Mucosa of descending colon (tissue), 3 donors: ENCODE results near the gene CTNNA3. TPM values are rescaled to one million over a fixed set of nuclear protein-coding genes. Genes with fewer than 3 reads are reported as not detected.

Source experiments
- ATAC-seq: fragments of 200-7000 bp; cut with Tn5 transposase; one replicate; pipeline ENCODE4 v1.9.1; 2020; ENCODE audit warnings: mild to moderate bottlenecking, moderate library complexity
- DNase-seq, 3 donors: peaks; one replicate each; pipeline ENCODE4 v3.0.0-alpha.2; 2020
- H3K36me3 ChIP-seq: fragments of 200-600 bp; one replicate; pipeline ENCODE4 v1.8.0; 2021; ENCODE audit warnings: low read depth, mild to moderate bottlenecking
- H3K4me1 ChIP-seq: fragments of 200-600 bp; one replicate; pipeline ENCODE4 v1.8.0; 2021; ENCODE audit warnings: low read depth, mild to moderate bottlenecking
- H3K4me3 ChIP-seq: fragments of 200-600 bp; one replicate; pipeline ENCODE4 v1.8.0; 2021; ENCODE audit warnings: mild to moderate bottlenecking
- H3K9me3 ChIP-seq: fragments of 200-600 bp; one replicate; pipeline ENCODE4 v1.8.0; 2021; ENCODE audit warnings: mild to moderate bottlenecking
- intact Hi-C, 2 donors: fragments of 100-400 bp; cut with DNase I in 1 of 2; cut with micrococcal nuclease in 1 of 2; formaldehyde crosslinking; loops; one replicate each; pipeline versions ENCODE4 v1.11.0 to v1.11.1; 2022; cut with DNase I, micrococcal nuclease
- total RNA-seq, 3 donors: library from RNA; stranded (reverse); fragmentation: NEBNext Ultra II Directional in 2 of 3; extraction: Animal tissue kit (Norgen Biotek cat#: 25700) in 2 of 3; gene quantifications; one replicate each; pipeline versions ENCODE4 v1.2.1 to v1.2.4, GENCODE V29; 2021 to 2023
- TF ChIP-seq, protein P1 (sequence below): fragments of 200-600 bp; IDR thresholded peaks from one replicate; pipeline ENCODE4 v1.8.0; 2022; ENCODE audit warnings: antibody characterized with exemption, mild to moderate bottlenecking
- donor health status: DM: no; HTN: no; CAD: no; lungs with moderate emphysema.
- donor health status: DM: no; HTN: no; CAD: no.
- donor health status: DM: no; HTN: yes; CAD: no.

CTNNA3 gene
- total RNA-seq, 3 donors from 2014 or later = 0.52 to 7.5 (median 0.70) TPM

DNA sequence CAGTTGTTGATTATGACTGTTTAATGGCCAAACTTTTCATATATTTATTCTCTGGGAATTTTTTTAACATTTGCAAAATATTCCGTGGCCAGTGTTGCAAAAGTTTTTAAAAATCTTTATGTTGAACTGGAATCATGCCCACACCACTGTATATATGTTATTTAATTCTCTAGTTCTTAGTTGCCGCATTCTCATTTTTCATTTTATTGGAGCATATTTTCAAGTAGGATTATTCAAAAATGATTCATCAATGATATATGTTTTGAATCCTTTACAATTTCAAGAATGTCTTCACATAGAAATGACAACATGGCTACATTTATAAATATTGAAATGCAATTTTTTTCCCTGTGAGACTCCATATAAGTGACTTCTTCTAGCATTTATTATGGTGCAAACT, 958.8 kb downstream of the CTNNA3 start:
- DNase-seq = no peak
- Histone ChIP-seq H3K4me3 (no peak overlapping the region), H3K9me3 (no peaks in the 10 kb centered on the region), H3K4me1 (no peaks in the 10 kb centered on the region), H3K36me3 (no peaks in the 10 kb centered on the region)
- TF ChIP-seq, protein P1, sequence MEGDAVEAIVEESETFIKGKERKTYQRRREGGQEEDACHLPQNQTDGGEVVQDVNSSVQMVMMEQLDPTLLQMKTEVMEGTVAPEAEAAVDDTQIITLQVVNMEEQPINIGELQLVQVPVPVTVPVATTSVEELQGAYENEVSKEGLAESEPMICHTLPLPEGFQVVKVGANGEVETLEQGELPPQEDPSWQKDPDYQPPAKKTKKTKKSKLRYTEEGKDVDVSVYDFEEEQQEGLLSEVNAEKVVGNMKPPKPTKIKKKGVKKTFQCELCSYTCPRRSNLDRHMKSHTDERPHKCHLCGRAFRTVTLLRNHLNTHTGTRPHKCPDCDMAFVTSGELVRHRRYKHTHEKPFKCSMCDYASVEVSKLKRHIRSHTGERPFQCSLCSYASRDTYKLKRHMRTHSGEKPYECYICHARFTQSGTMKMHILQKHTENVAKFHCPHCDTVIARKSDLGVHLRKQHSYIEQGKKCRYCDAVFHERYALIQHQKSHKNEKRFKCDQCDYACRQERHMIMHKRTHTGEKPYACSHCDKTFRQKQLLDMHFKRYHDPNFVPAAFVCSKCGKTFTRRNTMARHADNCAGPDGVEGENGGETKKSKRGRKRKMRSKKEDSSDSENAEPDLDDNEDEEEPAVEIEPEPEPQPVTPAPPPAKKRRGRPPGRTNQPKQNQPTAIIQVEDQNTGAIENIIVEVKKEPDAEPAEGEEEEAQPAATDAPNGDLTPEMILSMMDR = no peak
- intact Hi-C loops = no loop called here
- no peak for ATAC-seq

DNA sequence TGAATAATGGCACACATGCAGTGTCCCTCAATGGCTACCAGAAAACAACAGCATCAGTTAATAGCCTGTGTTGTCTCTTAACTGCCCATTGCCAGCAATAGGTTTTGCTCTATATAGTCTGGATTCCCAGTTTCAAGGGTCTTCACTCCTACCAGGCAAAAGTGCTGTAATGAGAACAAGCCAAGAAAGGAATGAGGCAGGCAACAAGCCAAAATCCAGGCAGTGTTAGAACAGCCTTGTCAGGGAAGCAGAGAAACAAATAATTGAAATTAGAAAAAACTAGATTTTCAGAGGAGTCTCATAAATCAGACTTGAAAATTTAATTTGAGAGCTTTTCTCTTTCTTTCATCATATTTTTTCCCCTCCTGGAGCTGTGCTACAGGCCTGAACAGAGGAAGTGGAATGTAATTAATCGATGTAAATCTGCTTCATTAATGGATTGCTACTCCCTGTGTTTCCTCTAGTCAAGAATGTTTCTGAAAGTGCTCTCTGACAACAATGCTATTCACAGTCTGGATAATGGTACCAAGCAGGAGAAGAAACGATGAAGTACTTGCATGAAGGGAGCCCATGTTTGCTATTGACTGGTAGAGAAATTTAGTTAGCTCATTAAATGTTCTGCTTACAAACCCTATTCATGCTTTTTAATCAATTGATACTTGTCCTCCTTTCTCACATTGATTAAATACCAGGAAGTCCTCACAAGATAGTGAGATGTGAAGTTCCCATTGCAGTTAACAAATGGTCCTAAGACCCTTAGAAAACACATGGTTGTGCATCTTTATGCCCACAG, 972.2 kb downstream of the CTNNA3 start:
- no peaks in the 10 kb centered on the region for H3K9me3 ChIP-seq
- intact Hi-C loops = no loop called here
- H3K4me1 ChIP-seq = no peaks in the 10 kb centered on the region
- no peak for ATAC-seq
- no peak for DNase-seq
- no peaks in the 10 kb centered on the region for H3K36me3 ChIP-seq
- no peak overlapping the region for H3K4me3 ChIP-seq
- TF ChIP-seq, protein P1 = no peak

DNA sequence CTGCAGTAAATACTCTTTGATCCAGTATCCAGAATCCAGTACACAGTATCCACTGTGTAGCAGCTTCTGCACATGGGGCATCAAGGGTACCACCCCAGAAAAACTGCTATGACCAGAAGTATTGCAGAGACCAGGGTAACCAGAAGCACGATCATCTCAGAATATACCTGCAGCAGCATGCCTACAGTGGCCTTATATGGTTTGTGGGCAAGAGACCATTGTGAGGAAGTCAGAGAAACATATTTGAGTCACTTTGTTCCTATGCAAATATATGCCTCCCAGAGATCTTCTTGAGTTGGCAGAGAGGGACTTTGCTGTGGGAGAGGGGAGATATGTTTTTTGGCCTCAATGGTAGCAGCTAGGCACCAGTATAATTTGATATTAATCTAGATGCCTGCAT, 976.5 kb downstream of the CTNNA3 start:
- TF ChIP-seq, protein P1 = no peak
- Histone ChIP-seq H3K4me1 (no peaks in the 10 kb centered on the region), H3K4me3 (no peak overlapping the region), H3K9me3 (no peaks in the 10 kb centered on the region), H3K36me3 (no peaks in the 10 kb centered on the region)
- intact Hi-C loops = no loop called here
- ATAC-seq (no peak), DNase-seq (no peak)

DNA sequence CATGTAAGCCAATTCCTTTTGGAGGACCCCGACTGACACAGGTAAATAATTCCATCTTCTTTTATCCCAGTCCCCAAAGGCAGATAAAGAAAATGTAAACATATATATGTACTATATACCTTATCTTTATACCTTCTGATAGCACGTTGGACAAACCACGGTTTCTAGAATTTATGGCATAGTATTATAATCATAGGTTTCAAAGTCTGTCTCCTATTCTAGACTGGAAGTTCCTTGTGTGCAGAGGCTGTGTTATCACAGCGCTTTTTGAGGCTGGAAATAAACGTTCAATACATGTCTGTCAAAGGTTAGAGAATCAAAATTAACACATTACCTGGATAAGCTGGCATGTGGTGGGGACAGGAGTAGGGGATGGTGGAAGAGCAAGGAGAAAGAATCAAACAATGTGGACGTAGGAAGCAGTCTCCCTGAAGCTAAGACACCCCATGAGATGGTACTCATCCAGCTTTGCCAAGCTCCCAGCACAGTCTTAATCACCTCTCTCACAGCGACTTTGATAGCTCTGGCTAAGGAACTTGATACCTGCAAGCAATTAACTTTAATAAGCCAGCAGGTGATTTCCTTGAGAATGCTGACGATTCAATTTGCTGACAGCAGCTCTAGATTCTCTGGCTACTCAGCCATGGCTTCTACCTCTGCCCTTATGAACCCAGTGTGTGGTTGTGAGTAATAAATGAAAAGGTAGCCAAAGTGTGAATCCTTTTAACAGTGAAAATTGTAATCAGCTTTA, 978.6 kb downstream of the CTNNA3 start:
- peak; percentile 95 for ATAC-seq
- Histone ChIP-seq H3K4me1 (no peaks in the 10 kb centered on the region), H3K36me3 (no peaks in the 10 kb centered on the region), H3K4me3 (no peak overlapping the region), H3K9me3 (no peaks in the 10 kb centered on the region)
- TF ChIP-seq, protein P1 = no peak
- intact Hi-C loops = no loop called here
- peak in 2 of 3 donors; percentile 26 to 42 for DNase-seq

GRCh38 chr10:66714741-66715140, 981.3 kb downstream of the CTNNA3 start:
- no peak for ATAC-seq
- H3K36me3 ChIP-seq = no peaks in the 10 kb centered on the region
- intact Hi-C loops = no loop called here
- no peak overlapping the region for H3K4me3 ChIP-seq
- H3K4me1 ChIP-seq = no peaks in the 10 kb centered on the region
- no peak for DNase-seq
- TF ChIP-seq, protein P1 = no peak
- H3K9me3 ChIP-seq = no peaks in the 10 kb centered on the region
